Gastrocnemius medialis (tissue), 4 donors: ENCODE data around the gene PCBP2.

Experiments
- POLR2A ChIP-seq, 2 donors: fragments of 450-650 bp; IDR thresholded peaks; one replicate each; pipeline ENCODE4 v1.6.1; 2017; ENCODE audit warnings: antibody characterized with exemption in 2 of 2, mild to moderate bottlenecking in 2 of 2, moderate library complexity in 2 of 2
- TF ChIP-seq, protein P1 (sequence below), 5 experiments: fragments of 450-650 bp in 3 of 5; fragments of 200-600 bp in 2 of 5; sonication (generic) in 2 of 5; IDR thresholded peaks in 4 of 5; conservative IDR thresholded peaks in 1 of 5; 1 replicate in 4 of 5; 2 replicates in 1 of 5; pipeline ENCODE4 v1.5.1; 2016 to 2019; ENCODE audit warnings: antibody characterized with exemption in 5 of 5, mild to moderate bottlenecking in 3 of 5, moderate library complexity in 3 of 5

DNA sequence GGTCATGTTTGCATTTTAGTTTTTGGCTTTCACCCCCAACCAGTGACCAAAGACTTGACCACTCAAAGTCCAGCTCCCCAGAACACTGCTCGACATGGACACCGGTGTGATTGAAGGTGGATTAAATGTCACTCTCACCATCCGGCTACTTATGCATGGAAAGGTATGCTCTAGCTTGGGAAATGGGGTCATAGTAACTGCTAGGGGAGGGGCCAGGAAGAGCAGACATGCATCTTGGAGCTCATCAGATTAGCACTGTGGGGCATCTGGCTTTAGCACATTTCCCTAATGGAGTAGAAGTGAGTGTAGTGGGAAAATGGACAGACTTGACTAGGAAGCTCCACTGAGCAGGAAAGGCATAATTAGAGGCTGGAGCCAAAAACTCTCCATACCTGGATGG, 2.8 kb downstream of the PCBP2 start:
- TF ChIP-seq, protein P1, sequence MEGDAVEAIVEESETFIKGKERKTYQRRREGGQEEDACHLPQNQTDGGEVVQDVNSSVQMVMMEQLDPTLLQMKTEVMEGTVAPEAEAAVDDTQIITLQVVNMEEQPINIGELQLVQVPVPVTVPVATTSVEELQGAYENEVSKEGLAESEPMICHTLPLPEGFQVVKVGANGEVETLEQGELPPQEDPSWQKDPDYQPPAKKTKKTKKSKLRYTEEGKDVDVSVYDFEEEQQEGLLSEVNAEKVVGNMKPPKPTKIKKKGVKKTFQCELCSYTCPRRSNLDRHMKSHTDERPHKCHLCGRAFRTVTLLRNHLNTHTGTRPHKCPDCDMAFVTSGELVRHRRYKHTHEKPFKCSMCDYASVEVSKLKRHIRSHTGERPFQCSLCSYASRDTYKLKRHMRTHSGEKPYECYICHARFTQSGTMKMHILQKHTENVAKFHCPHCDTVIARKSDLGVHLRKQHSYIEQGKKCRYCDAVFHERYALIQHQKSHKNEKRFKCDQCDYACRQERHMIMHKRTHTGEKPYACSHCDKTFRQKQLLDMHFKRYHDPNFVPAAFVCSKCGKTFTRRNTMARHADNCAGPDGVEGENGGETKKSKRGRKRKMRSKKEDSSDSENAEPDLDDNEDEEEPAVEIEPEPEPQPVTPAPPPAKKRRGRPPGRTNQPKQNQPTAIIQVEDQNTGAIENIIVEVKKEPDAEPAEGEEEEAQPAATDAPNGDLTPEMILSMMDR (IDR thresholded peaks at IDR 0.05 in 4 of 5, conservative IDR thresholded peaks at IDR 0.05 in 1 of 5): no peak
- no peak for TF ChIP-seq POLR2A (IDR thresholded peaks at IDR 0.05)
